Lower lobe of right lung (tissue), 2 donors: Measurements from ENCODE around the gene PXMP4. TPM values are rescaled to one million over a fixed set of nuclear protein-coding genes. Genes with fewer than 3 reads are reported as not detected.

Experiments used
- ATAC-seq, 2 donors: fragments of 200-7000 bp; cut with Tn5 transposase; one replicate each; pipeline ENCODE4 v1.9.1; 2020 to 2022; ENCODE audit warnings: mild to moderate bottlenecking in 2 of 2, moderate library complexity in 2 of 2
- DNase-seq: peaks from one replicate; pipeline ENCODE4 v3.0.0-alpha.2; 2020
- H3K27ac ChIP-seq: fragments of 200-600 bp; one replicate; pipeline ENCODE4 v1.8.0; 2022
- H3K27me3 ChIP-seq: fragments of 200-600 bp; one replicate; pipeline ENCODE4 v1.8.0; 2022; ENCODE audit warnings: low read depth
- H3K36me3 ChIP-seq: fragments of 200-600 bp; one replicate; pipeline ENCODE4 v1.8.0; 2022; ENCODE audit warnings: mild to moderate bottlenecking
- H3K4me1 ChIP-seq: fragments of 200-600 bp; one replicate; pipeline ENCODE4 v1.8.0; 2022
- H3K4me3 ChIP-seq: fragments of 200-600 bp; one replicate; pipeline ENCODE4 v1.8.0; 2022; ENCODE audit warnings: mild to moderate bottlenecking
- H3K9me3 ChIP-seq: fragments of 200-600 bp; one replicate; pipeline ENCODE4 v1.8.0; 2022
- CTCF ChIP-seq: fragments of 200-600 bp; IDR thresholded peaks from one replicate; pipeline ENCODE4 v1.8.0; 2022; ENCODE audit warnings: antibody characterized with exemption, mild to moderate bottlenecking
- intact Hi-C: fragments of 100-400 bp; cut with DNase I; formaldehyde crosslinking; loops from one replicate; pipeline ENCODE4 v1.11.0; 2022
- total RNA-seq: library from RNA; stranded (reverse); fragmentation: NEBNext Ultra II Directional; extraction: Animal tissue kit (Norgen Biotek cat#: 25700); gene quantifications from one replicate; pipeline ENCODE4 v1.2.1, GENCODE V29; 2021
- donor health status: DM: no; HTN: yes; CAD: no; lungs with severe emphysema.

Gene PXMP4
- total RNA-seq, 1 donor from 2014 or later, result 60.5 TPM

- ATAC-seq, result no peak
- Histone ChIP-seq H3K4me1 (peaks cover 39% of the 10 kb centered on the region), H3K27me3 (no peaks in the 10 kb centered on the region), H3K9me3 (no peaks in the 10 kb centered on the region), H3K36me3 (no peaks in the 10 kb centered on the region), H3K27ac (no peak overlapping the region), H3K4me3 (no peak overlapping the region)
- TF ChIP-seq CTCF, result no peak
- intact Hi-C loops, result no loop called here
- DNase-seq, result no peak
Observed at GRCh38 chr20:33687993-33688937, 31.8 kb downstream of the PXMP4 start.

GRCh38 chr20:33687370-33687915, 32.7 kb downstream of the PXMP4 start:
- Histone ChIP-seq H3K9me3 (no peaks in the 10 kb centered on the region), H3K4me3 (no peak overlapping the region), H3K27ac (peak overlapping the region; percentile 38), H3K27me3 (no peaks in the 10 kb centered on the region), H3K36me3 (no peaks in the 10 kb centered on the region), H3K4me1 (peaks cover 37% of the 10 kb centered on the region)
- no peak for ATAC-seq
- no peak for TF ChIP-seq CTCF
- intact Hi-C loops, result no loop called here
- DNase-seq, result no peak

- ATAC-seq, result no peak
- DNase-seq, result no peak
- Histone ChIP-seq H3K36me3 (no peaks in the 10 kb centered on the region), H3K9me3 (no peaks in the 10 kb centered on the region), H3K27me3 (no peaks in the 10 kb centered on the region), H3K27ac (peak overlapping the region; percentile 38), H3K4me1 (peaks cover 37% of the 10 kb centered on the region), H3K4me3 (peak overlapping the region; percentile 51)
- intact Hi-C loops, result no loop called here
- no peak for TF ChIP-seq CTCF
Observed at GRCh38 chr20:33686984-33687366, 33.1 kb downstream of the PXMP4 start.

GRCh38 chr20:33686100-33686983, 33.8 kb downstream of the PXMP4 start, which contains the start of gene E2F1:
Gene E2F1, minus strand, starts transcription at chr20:33686385. Its CDS starts 121 bp downstream, at chr20:33686264.
- DNase-seq (peak; percentile 97), ATAC-seq (peak; percentile 98 to 99)
- Histone ChIP-seq H3K27me3 (no peaks in the 10 kb centered on the region), H3K4me3 (peak within 1 kb of the TSS; percentile 51), H3K27ac (peak within 1 kb of the TSS; percentile 38), H3K9me3 (no peaks in the 10 kb centered on the region), H3K36me3 (no peaks in the 10 kb centered on the region), H3K4me1 (peaks cover 37% of the 10 kb centered on the region)
- intact Hi-C loops, result no loop called here
- TF ChIP-seq CTCF, result peak; percentile 42
